HT1080 (cell line): ENCODE data around the gene JAML. TPM values are rescaled to one million over a fixed set of nuclear protein-coding genes. Genes with fewer than 3 reads are reported as not detected.

Experiments
- DNase-seq: peaks from one replicate; pipeline ENCODE4 v3.0.0-alpha.2; 2015; ENCODE audit warnings: low read depth
- polyA plus RNA-seq, 2 experiments: library from polyadenylated mRNA; depleted of rRNA; stranded (reverse); fragments of >200 nt; gene quantifications; 2 replicates each; pipeline ENCODE4 v1.2.3, GENCODE V29; 2015
- total RNA-seq: library from RNA; depleted of rRNA; stranded (reverse); fragments of >200 nt; shearing (Covaris generic); gene quantifications from 2 replicates; pipeline ENCODE4 v1.2.3, GENCODE V29; 2014; rRNA removed

The JAML gene, protein sequence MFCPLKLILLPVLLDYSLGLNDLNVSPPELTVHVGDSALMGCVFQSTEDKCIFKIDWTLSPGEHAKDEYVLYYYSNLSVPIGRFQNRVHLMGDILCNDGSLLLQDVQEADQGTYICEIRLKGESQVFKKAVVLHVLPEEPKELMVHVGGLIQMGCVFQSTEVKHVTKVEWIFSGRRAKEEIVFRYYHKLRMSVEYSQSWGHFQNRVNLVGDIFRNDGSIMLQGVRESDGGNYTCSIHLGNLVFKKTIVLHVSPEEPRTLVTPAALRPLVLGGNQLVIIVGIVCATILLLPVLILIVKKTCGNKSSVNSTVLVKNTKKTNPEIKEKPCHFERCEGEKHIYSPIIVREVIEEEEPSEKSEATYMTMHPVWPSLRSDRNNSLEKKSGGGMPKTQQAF
- not detected in 2 replicates for total RNA-seq
- not detected in 2 replicates for polyA plus RNA-seq (2015; cell fraction: cytosol; rRNA removed)
- not detected in 2 replicates for polyA plus RNA-seq (2015; cell fraction: nucleus; rRNA removed)

DNA sequence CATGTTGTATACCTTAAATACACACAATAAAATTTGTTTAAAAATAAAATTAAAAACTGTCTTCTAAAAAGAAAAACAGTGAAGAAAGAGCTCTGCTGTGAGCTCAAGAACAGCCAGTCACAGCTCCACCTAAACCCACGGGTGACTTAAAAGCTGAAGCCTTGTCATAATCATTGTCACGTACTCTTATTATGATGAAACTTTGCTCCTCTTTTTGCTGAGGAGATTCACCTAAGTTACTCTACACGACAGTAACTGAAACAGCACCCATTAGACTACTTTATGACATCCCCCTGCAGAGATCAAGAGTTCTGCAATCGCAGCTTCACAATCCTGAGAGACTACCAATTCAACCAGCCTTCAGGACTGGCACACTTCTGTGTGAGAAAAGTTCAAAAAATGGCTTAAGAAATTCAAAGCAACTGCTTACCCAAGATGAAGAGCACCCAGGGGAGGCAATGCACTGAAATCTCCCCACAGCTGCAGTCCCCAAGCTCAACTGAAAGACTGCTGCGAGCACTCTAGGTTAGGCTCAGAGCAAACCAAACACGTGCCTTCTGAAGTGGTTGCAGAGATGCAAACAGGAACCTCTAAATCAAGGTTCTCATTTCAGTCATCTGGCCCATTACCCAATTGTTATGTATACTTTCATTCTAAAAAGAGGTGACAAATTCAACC, at the start of gene JAML:
JAML (minus strand) TSS at position 501 of the 678 bp plus-strand sequence. CDS start 10,145 bp downstream, outside the sequence.
- DNase-seq, result no peak

DNA sequence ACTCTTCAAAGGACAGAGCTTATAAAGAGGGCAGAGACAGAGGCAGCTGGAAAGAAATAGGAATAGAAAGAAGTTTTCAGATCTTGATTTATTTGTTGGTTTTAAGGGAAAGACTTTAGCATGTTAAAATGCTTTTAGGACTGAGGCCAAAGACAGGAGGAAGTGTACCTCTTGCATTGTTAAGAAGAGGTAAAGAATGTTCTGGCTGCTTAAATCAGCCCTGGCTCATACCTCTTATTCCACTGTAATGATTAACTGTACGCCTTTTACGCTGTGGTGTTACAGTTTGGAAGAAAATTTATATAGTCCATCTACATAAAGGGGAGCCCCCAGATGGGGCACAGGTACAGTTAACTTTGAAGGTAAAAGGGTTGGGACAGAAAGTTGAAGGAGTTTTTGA, 49.4 kb upstream of the JAML start:
- DNase-seq, result no peak

DNA sequence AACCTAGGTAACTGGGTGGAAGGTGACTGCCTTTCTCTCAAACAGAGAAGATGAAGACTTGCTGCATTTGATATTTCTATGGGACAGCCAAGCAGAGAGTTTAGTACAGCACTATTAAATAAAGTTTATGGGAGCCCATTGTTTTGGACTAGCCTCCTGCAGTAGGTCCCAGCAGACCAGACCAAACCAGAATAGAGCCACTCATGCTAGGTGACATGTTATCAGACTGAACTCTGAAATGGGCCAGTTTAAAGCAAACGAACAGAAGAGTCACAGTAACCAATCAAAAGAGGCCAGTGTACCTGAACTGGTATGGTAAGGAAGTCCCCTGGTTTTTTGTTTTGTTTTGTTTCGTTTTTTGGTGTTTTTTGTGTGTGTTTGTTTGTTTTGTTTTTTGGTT, 47.2 kb upstream of the JAML start:
- no peak for DNase-seq

DNA sequence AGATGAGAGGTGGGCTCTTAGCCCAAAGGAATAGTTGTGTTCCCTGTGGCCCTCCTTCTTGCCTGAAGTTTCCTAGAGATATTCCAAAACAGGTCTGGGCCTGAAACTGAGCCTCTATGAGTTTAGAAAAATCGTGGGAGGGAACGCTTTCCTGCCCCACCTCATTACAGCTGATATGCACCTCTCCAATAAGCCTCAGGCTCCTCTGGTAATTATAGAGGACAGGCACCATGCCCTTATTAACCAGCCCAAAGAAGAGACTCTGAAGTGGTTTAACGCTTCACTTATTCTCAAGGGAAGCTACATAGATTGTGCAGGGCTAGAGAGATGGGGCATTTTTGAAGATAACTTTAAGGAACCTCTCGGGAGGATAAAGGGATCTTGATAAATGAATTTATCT, 42.7 kb upstream of the JAML start:
- no peak for DNase-seq

DNA sequence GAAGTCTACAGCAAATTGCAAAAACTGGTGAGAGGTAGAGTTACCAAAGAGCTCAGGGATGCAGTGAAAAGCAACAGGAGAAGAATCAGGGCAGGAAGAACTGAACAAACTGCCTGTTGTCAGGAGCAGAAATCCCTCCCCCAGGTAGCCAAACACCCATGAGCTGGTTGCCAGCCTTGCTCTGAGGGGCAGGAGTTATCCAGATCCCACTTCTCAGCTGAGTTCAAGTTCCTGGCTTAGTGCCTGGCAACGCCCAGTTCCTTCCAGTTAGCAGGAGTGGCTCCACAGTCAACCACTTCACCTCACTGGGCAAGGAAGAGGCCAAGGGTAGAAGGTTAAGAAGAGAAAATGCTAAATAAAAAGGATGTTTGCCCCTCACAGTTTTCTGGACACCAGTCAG, 41.1 kb upstream of the JAML start:
- peak; percentile 24 for DNase-seq

DNA sequence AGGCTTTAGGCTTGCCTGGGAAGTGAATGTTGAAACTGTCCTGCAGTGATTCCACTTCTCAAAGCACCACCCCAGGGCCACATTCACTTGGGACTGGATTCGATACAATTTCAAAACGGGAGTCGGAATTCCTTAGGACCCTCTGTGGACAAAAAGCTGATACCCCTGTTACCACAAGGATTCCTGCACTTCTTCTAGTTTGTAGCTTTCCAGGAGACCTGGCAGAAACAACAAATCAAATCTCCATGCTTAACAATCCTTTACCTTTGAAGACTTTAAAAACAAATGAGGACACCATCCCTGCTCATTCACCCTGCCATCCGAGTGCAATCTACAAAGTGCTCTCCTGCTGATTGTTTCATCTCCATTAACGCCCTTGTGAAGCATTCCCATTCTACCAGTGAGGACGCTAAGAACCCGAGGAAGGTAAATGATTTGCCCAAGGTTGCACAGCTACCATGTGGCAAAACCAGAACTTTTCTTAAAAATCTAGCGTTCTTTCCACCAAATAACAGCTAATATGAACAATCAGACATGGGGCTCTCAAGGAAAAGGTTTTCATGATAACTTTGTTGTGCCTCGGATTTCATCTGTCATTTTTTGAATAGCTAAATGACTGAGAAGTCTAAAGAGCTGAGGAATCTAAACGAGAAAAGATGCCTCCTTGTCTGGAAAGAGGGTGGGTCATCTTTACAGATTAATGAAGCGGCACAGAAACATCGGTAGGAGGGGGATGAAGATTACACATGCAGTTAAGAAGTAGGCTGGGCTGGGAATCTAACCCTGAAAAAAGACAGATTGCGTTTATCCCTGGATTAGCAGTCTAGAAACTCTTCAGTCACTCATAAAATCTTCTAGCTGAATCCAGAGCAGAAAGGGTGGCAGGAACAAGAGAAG, 40.0 kb upstream of the JAML start:
- no peak for DNase-seq

DNA sequence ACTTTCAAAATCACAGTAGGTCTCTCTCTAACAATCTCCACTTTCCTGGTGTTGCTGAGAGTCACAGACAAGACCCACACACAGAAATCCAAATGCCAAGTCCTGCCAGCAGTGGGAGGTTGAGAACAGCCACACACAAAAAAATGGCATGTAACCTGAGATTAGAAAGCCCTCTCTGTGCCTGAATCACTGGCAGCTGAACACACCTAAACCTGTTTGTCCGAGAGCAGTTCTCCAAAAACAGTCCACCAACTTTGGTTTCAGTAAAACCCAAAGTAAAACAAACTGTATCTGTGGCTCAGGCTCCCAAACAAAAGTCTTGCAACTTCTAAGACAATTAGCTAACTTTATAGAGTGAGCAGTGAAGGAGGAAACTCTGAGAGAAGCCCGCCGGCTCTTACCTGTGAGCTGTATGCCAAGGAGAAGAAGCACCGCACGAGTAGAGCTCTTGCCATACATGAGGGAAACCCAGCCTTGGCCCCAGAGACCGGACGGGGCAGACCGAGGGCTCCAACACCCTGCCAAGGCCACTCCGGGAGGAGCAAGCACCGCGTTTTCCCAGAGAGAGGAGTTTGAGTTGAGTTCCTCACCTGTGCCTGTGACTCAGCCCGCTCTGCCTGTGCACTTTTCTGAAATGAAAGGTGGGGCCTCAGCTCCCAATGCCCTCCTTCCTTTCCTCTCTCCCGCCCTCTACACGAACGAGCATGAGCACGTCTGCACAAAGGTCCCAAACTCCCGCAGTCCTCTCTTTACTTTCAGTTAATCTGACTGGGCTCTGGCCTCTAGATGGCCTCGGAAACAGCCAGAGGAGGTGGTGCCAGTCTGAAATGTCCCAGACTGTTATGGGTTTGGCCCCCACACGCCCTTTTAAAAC, 39.1 kb upstream of the JAML start, which contains the start of gene MPZL2:
MPZL2 (minus strand) TSS at position 603 of the 874 bp plus-strand sequence; CDS start at position 459, 144 bp downstream.
- peak; percentile 62 for DNase-seq

DNA sequence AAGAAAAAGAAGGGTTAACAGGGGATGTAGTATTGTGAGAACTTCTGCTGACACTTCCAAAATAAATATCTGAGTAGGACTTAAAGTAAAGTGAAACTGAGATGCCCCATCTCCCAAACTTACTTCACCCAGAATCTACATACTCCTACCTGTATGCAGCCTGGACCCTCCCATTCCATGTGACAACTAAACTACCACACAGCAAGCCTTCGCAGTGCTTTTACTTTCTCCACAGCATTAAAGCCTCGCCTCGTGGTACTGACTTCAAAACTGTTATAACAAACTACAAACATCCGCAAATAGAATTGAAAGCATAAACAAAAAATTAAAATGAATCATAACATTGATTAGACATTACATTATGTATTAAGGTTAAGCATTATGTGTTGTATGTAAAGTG, 38.3 kb upstream of the JAML start:
- DNase-seq, result no peak

DNA sequence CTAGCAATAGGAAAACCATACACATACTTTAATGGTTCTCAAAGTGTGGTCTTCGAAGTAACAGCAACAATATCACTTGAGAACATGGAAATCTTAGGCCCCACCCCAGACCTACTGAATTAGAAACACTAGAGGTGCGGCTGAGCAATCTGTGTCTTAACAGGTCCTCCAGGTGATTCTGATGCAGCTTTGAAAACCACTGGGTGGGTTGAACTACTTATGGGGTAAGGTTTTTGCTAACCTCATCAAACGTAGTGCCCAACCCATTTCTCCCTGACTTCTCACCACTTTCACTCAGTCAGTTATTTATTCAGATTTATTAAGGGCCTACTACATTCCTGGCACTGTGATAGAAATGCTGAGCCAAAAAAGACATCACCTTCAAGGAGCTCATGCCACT, 35.5 kb upstream of the JAML start:
- DNase-seq, result no peak

DNA sequence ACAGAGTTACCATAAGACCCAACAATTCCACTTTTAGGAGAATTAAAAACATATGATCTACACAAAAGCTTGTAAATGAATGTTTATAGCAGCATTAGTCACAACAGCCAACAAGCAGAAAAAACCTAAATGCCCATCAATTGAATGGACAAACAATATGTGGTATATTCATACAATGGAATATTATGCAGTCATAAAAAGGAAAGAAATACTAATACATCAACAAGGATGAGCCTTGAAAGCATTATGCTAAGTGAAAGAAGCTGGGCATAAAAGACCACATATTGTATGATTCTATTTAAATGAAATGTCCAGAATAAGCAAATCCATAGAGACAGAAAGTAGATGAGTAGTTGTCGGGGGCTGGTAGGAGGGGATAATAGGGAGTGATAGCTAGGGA, 34.3 kb upstream of the JAML start:
- no peak for DNase-seq

DNA sequence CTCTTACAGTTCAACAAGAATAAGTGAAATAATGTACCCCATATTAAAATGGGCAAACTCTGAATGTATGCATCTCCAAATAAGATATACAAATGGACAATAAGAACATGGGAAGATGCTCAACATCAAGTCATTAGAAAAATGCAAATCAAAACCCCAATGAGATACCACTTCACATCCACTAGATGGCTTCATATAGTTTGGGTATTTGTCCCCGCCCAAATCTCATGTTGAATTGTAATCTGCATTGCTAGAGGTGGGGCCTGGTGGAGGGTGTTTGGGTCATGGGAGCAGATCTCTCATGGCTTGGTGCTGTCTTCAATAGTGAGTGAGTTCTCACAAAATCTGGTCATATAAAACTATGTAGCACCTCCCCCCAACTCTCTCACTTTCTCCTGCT, 33.6 kb upstream of the JAML start:
- no peak for DNase-seq

DNA sequence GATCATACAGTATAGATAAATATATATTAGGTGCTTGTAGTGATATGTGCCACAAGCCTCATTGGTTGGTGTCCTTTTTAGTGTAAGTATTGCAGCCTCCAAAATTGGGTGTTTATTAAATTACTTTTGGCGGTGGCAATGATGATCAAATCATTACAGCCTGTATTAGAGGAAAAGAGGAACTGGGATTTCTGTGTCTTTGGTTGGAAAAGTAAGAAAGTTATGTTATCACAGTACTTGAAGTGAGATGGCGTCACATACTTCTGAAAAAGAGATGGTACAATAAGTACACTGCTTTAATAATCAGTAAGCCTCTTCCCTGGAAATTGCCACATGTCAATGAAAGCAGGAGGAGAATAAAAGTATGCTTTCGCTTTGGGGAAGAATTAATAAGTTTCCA, 27.9 kb upstream of the JAML start:
- no peak for DNase-seq

DNA sequence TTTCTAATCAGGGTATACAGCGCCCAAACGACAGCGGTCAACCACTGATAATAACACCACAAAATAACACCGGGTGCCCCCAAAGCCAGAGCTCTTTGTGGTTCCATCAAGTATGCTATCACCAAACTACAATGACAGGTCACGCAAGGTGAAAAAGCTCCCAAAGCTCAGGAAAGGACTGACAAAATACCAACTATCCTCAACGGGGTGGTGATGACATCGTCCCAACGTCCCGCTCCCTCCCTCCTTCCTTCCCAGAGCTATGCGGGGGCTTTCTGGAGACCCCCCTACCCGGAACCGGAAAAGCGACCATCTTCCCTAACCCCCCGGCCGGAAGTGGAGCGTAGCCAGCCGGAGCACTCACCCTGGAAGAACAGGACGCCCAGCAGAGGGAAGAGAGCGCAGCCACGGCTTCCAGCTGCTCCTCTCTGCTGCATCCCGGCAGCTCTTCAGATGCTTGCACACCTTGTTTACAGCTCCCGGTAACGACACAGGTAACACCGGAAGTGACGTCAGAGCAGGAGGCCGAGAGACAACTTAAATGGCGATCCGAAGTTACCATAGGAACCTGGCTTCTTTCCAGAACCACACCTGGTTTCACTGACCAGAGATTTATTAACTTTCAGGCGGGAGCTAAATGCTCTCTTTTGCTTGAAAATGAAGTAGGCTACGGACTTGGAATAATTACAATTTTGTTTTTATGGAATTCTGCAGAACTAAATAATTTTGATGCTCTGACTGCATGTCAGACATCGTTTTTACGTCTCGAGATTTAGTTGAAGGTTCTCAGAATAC, 27.2 kb upstream of the JAML start, which contains the start of gene MPZL3:
MPZL3 (minus strand) TSS at position 508 of the 795 bp plus-strand sequence; CDS start at position 437, 71 bp downstream.
- peak; percentile 76 for DNase-seq

DNA sequence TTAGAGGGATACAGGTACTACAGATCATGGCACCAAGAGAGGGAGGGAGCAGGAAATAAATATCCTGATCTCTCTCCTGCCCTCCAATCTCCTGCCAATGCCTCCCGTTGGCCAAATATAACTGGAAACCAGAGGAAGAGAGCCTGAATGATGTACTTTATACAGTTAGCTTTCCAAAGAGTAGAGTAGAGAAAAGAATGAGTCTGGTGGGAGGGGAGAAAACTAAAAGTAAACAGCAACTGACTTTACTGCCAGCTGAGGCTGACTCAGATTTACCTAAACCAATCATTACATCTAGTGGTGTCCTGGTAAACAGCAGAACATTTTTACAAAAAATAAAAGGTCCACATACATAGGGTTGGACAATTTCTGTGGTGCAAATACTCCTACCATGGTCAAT, 22.2 kb upstream of the JAML start:
- no peak for DNase-seq

DNA sequence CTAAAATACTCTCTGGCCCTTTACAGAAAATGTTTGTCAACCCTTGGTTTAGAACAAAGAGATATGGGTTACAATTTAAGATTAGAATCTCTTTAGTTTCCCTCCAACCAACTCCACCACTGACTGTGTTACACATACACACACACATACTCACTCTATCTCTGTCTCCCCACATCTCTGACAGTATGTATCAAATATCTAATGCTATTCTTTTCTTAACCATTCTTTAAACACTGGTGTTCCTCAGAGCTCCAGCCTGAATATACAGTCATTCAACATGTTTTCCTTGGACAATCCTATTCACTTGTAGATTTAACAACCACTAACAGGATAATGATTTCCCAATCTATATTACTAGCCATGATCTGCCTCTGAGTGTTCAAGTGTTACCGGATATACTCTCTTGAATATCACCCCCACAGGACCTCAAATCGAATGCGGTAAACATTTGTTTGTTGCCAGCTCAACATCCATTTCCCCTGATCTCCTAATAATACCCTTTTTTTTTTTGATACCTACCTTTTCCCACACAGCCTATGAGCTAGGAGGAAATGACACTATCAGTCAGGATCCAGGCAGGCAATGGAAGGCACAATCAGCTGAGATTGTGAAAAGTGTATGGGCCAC, 21.2 kb upstream of the JAML start:
- no peak for DNase-seq

DNA sequence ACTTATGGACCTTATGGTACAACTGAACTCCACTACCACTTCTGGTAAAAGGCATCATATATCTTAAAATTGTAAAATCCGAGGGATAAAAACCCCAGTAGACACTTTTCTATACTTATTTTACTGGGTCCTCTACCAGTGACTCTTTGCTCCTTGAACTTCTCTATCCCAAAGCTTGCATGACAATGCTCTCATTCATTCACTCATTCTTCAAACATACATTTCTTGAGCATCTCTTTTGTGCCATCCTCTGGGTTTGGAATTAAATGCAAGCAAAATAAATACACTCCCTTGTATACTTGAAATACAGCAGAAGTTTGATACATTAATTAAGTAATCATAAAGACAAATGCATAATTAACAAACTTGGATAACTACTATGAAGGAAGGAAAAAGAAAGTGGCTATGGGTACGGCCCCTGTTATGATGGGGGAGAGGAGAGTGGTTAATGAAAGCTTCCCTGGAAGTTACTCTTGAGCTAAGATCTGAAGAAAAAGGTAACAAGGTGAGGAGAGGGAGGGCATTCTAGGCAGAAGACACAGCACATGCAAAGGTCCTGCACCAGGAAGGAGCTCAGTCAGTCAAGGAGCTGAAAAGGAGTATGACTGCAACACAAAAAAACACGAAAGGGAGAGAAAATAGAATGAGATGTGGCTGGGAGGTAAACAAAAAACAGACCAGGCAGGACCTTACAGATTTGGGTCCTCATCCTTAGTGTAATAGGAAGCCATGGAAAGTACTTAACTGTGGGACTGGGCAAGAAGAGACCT, 19.4 kb upstream of the JAML start:
- DNase-seq, result no peak

DNA sequence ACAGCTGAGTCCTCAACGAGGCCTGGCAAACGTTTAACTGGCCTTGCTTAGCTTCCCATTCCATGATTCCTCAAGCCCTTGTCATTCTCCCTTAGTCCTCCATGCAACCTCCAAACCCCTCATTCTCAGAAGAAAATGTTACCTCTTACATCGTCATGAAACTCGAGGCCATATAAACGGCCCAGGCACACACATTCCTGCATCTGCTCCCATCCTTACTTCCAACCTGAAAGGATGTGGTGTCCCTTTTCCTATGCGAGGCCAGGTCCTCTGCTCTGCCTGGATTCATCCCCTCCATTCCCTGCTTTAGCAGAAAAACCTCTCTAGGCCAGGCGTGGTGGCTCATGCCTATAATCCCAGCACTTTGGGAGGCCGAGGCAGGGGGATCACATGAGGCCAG, 18.4 kb upstream of the JAML start:
- no peak for DNase-seq

DNA sequence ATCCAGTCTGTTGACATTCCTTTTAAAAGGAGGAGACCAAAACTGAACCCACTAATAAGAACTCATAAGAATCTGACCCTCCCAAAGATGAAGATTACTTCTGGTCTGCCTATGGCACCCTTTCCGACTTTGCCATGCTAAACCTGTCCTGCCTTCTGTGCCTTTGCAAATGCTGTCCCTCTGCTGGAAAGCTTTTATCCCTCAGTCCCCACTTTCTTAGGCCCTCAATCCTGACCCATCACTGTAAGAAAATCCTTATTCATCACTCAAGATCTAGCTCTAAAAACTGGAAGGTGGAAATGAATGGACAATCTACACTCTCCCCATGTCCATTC, 16.9 kb upstream of the JAML start:
- no peak for DNase-seq
